Measurements from ENCODE around the gene SYNDIG1L. TPM values are rescaled to one million over a fixed set of nuclear protein-coding genes. Genes with fewer than 3 reads are reported as not detected.
A peak's percentile ranks its signal among the peaks of the same experiment; 100 is the strongest.

Gene SYNDIG1L
- total RNA-seq (2021; fragmentation: NEBNext Ultra II Directional; extraction: Animal tissue kit (Norgen Biotek cat#: 25700)), result not detected
- long read RNA-seq, result 0 reads

- H3K4me3 Mint-ChIP-seq, result no peak within 1 kb of the TSS
- no peaks in the 10 kb centered on the region for H3K4me1 Mint-ChIP-seq (ENCODE audit: low read depth)
- H3K27ac Mint-ChIP-seq, result no peak within 1 kb of the TSS
- no peak for TF ChIP-seq CTCF (IDR thresholded peaks at IDR 0.05)
- peaks cover 56% of the 10 kb centered on the region for H3K27me3 Mint-ChIP-seq (ENCODE audit: insufficient read depth)
- DNase-seq, result no peak
- no peaks in the 10 kb centered on the region for H3K36me3 Mint-ChIP-seq (ENCODE audit: low read depth)
- no peaks in the 10 kb centered on the region for H3K9me3 Mint-ChIP-seq
Observed at GRCh38 chr14:74426202-74426582, at the start of gene SYNDIG1L. TSS of gene SYNDIG1L (minus strand) at chr14:74426210. CDS start at chr14:74409744, 16,466 bp downstream.

- H3K36me3 Mint-ChIP-seq (ENCODE audit: low read depth), result no peaks in the 10 kb centered on the region
Observed at GRCh38 chr14:74475678-74476077, 49.7 kb upstream of the SYNDIG1L start.

GRCh38 chr14:74474376-74474775 is 48.4 kb upstream of the SYNDIG1L start:
- no peak for DNase-seq
- H3K27ac Mint-ChIP-seq, result no peak overlapping the region
- peaks cover 4% of the 10 kb centered on the region for H3K27me3 Mint-ChIP-seq (ENCODE audit: insufficient read depth)
- no peak for TF ChIP-seq CTCF (IDR thresholded peaks at IDR 0.05)
- no peaks in the 10 kb centered on the region for H3K36me3 Mint-ChIP-seq (ENCODE audit: low read depth)
- peaks cover 17% of the 10 kb centered on the region for H3K4me1 Mint-ChIP-seq (ENCODE audit: low read depth)
- no peak overlapping the region for H3K4me3 Mint-ChIP-seq
- no peaks in the 10 kb centered on the region for H3K9me3 Mint-ChIP-seq

More at GRCh38 chr14:74475678-74476077, 49.7 kb upstream of the SYNDIG1L start:
- H3K27me3 Mint-ChIP-seq (ENCODE audit: insufficient read depth), result no peaks in the 10 kb centered on the region; the same call in 1 of the 2 replicates
- peak overlapping the region; percentile 19; the same call in 1 of the 2 replicates for H3K4me3 Mint-ChIP-seq
- H3K27ac Mint-ChIP-seq, result peak overlapping the region; percentile 86
- peak; percentile 75 for DNase-seq
- H3K4me1 Mint-ChIP-seq (ENCODE audit: low read depth), result peaks cover 27% of the 10 kb centered on the region
- TF ChIP-seq CTCF (IDR thresholded peaks at IDR 0.05), result no peak
- no peaks in the 10 kb centered on the region for H3K9me3 Mint-ChIP-seq

GRCh38 chr14:74472601-74473000 is 46.6 kb upstream of the SYNDIG1L start:
- peaks cover 11% of the 10 kb centered on the region for H3K27me3 Mint-ChIP-seq (ENCODE audit: insufficient read depth)
- DNase-seq, result no peak
- no peak overlapping the region for H3K4me3 Mint-ChIP-seq
- H3K4me1 Mint-ChIP-seq (ENCODE audit: low read depth), result peaks cover 17% of the 10 kb centered on the region
- H3K36me3 Mint-ChIP-seq (ENCODE audit: low read depth), result no peaks in the 10 kb centered on the region
- H3K9me3 Mint-ChIP-seq, result no peaks in the 10 kb centered on the region
- TF ChIP-seq CTCF (IDR thresholded peaks at IDR 0.05), result no peak
- H3K27ac Mint-ChIP-seq, result no peak overlapping the region

- Mint-ChIP-seq H3K9me3 (no peaks in the 10 kb centered on the region), H3K36me3 (ENCODE audit: low read depth) (no peaks in the 10 kb centered on the region), H3K27me3 (ENCODE audit: insufficient read depth) (peaks cover 21% of the 10 kb centered on the region), H3K4me3 (no peak overlapping the region), H3K4me1 (ENCODE audit: low read depth) (no peaks in the 10 kb centered on the region; the same call in 1 of the 2 replicates), H3K27ac (no peak overlapping the region)
- no peak for TF ChIP-seq CTCF (IDR thresholded peaks at IDR 0.05)
- DNase-seq, result no peak
Observed at GRCh38 chr14:74469548-74470518, 43.8 kb upstream of the SYNDIG1L start.

All from HFFc6 (cell line).